ENCODE data around the gene LGI1. TPM values are rescaled to one million over a fixed set of nuclear protein-coding genes. Genes with fewer than 3 reads are reported as not detected.

LGI1 gene
- total and polyA plus RNA-seq, 2 of the 8 experiments (the other 6 are each of a cell fraction or from before 2014, with no cell fraction given) = 0.15 TPM; not detected in 1

DNA sequence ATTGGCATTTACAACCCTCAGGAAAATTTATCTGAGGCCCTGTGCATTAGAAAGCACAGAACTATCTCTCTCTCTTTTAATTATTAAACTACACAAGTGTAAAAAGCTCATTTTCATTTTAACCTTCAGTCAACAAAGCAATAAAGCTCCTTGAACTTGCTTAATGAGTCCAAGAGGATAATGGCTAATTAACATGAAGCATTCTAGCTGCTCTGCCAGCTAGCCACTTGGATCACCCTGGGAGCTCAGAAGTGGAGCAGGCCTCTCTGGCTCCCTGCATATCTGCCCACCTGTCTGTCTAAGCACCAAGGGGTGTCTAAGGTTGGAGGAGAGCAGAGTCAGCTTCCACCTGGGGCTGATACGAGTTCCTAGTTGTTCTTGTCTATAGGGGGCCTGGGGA lies 80.1 kb downstream of the LGI1 start (continued):
- TF ChIP-seq, protein P1, sequence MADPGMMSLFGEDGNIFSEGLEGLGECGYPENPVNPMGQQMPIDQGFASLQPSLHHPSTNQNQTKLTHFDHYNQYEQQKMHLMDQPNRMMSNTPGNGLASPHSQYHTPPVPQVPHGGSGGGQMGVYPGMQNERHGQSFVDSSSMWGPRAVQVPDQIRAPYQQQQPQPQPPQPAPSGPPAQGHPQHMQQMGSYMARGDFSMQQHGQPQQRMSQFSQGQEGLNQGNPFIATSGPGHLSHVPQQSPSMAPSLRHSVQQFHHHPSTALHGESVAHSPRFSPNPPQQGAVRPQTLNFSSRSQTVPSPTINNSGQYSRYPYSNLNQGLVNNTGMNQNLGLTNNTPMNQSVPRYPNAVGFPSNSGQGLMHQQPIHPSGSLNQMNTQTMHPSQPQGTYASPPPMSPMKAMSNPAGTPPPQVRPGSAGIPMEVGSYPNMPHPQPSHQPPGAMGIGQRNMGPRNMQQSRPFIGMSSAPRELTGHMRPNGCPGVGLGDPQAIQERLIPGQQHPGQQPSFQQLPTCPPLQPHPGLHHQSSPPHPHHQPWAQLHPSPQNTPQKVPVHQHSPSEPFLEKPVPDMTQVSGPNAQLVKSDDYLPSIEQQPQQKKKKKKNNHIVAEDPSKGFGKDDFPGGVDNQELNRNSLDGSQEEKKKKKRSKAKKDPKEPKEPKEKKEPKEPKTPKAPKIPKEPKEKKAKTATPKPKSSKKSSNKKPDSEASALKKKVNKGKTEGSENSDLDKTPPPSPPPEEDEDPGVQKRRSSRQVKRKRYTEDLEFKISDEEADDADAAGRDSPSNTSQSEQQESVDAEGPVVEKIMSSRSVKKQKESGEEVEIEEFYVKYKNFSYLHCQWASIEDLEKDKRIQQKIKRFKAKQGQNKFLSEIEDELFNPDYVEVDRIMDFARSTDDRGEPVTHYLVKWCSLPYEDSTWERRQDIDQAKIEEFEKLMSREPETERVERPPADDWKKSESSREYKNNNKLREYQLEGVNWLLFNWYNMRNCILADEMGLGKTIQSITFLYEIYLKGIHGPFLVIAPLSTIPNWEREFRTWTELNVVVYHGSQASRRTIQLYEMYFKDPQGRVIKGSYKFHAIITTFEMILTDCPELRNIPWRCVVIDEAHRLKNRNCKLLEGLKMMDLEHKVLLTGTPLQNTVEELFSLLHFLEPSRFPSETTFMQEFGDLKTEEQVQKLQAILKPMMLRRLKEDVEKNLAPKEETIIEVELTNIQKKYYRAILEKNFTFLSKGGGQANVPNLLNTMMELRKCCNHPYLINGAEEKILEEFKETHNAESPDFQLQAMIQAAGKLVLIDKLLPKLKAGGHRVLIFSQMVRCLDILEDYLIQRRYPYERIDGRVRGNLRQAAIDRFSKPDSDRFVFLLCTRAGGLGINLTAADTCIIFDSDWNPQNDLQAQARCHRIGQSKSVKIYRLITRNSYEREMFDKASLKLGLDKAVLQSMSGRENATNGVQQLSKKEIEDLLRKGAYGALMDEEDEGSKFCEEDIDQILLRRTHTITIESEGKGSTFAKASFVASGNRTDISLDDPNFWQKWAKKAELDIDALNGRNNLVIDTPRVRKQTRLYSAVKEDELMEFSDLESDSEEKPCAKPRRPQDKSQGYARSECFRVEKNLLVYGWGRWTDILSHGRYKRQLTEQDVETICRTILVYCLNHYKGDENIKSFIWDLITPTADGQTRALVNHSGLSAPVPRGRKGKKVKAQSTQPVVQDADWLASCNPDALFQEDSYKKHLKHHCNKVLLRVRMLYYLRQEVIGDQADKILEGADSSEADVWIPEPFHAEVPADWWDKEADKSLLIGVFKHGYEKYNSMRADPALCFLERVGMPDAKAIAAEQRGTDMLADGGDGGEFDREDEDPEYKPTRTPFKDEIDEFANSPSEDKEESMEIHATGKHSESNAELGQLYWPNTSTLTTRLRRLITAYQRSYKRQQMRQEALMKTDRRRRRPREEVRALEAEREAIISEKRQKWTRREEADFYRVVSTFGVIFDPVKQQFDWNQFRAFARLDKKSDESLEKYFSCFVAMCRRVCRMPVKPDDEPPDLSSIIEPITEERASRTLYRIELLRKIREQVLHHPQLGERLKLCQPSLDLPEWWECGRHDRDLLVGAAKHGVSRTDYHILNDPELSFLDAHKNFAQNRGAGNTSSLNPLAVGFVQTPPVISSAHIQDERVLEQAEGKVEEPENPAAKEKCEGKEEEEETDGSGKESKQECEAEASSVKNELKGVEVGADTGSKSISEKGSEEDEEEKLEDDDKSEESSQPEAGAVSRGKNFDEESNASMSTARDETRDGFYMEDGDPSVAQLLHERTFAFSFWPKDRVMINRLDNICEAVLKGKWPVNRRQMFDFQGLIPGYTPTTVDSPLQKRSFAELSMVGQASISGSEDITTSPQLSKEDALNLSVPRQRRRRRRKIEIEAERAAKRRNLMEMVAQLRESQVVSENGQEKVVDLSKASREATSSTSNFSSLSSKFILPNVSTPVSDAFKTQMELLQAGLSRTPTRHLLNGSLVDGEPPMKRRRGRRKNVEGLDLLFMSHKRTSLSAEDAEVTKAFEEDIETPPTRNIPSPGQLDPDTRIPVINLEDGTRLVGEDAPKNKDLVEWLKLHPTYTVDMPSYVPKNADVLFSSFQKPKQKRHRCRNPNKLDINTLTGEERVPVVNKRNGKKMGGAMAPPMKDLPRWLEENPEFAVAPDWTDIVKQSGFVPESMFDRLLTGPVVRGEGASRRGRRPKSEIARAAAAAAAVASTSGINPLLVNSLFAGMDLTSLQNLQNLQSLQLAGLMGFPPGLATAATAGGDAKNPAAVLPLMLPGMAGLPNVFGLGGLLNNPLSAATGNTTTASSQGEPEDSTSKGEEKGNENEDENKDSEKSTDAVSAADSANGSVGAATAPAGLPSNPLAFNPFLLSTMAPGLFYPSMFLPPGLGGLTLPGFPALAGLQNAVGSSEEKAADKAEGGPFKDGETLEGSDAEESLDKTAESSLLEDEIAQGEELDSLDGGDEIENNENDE (IDR thresholded peaks at IDR 0.05; ENCODE audit: insufficient replicate concordance, low read length) = no peak
- no peak for TF ChIP-seq SP2 (IDR thresholded peaks at IDR 0.05; ENCODE audit: low read length)
- TF ChIP-seq SUZ12 (IDR thresholded peaks at IDR 0.05; ENCODE audit: low read length) = no peak
- no peak for TF ChIP-seq POLR2A (IDR thresholded peaks at IDR 0.05; ENCODE audit: control extremely low read depth in 1 of 2, low read depth in 2 of 2, low read length in 2 of 2)
- no peak for TF ChIP-seq POLR2AphosphoS5 (IDR thresholded peaks at IDR 0.05; ENCODE audit: low read depth, low read length)
- no peak for TF ChIP-seq GABPA (IDR thresholded peaks at IDR 0.05; ENCODE audit: borderline replicate concordance, insufficient read depth, low read length)
- no peak for TF ChIP-seq KDM5A (IDR thresholded peaks at IDR 0.05; ENCODE audit: low read length)
